LNCAP (cell line): ENCODE results near the gene MORN3.

Experiments
- TF ChIP-seq, protein P1 (sequence below): fragments of 450-650 bp; IDR thresholded peaks from 2 replicates; pipeline ENCODE4 v1.5.1; 2017; ENCODE audit warnings: mild to moderate bottlenecking

MORN3 gene

DNA sequence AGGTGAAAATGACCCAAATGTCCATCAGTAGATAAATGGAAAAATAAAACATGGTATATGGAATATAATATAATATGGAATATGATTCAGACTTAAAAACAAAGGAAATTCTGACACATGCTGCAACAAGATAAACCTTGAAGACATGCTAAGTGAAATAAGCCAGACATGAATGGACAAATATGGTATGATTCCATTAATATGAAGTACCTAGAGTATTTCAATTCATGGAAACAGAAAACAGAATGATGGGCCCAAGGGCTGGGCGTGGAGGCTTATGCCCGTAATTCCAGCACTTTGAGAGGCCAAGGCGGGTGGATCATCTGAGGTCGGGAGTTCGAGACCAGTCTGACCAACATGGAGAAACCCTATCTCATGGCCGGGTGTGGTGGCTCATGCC lies 65.9 kb downstream of the MORN3 start:
- TF ChIP-seq, protein P1, sequence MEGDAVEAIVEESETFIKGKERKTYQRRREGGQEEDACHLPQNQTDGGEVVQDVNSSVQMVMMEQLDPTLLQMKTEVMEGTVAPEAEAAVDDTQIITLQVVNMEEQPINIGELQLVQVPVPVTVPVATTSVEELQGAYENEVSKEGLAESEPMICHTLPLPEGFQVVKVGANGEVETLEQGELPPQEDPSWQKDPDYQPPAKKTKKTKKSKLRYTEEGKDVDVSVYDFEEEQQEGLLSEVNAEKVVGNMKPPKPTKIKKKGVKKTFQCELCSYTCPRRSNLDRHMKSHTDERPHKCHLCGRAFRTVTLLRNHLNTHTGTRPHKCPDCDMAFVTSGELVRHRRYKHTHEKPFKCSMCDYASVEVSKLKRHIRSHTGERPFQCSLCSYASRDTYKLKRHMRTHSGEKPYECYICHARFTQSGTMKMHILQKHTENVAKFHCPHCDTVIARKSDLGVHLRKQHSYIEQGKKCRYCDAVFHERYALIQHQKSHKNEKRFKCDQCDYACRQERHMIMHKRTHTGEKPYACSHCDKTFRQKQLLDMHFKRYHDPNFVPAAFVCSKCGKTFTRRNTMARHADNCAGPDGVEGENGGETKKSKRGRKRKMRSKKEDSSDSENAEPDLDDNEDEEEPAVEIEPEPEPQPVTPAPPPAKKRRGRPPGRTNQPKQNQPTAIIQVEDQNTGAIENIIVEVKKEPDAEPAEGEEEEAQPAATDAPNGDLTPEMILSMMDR, result no peak

DNA sequence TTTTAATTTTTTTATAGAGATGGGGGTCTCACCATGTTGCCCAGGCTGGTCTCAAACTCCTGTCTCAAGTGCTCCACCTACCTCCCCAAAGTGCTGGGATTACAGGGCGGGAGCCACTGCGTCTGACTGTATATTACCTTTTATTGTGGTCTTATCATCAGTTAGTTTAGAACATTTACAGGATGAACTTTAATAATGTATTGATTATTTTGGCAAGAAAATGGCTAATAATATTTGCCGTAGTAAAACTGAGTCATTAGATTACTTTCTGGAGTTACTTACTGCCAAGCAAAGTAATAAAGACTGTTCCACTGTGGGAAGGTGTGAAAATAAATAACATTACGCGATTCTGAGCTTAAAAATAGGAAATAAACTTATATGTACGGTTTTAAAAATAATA lies 66.7 kb downstream of the MORN3 start:
- TF ChIP-seq, protein P1, result no peak; the same call in 1 of the 2 replicates

DNA sequence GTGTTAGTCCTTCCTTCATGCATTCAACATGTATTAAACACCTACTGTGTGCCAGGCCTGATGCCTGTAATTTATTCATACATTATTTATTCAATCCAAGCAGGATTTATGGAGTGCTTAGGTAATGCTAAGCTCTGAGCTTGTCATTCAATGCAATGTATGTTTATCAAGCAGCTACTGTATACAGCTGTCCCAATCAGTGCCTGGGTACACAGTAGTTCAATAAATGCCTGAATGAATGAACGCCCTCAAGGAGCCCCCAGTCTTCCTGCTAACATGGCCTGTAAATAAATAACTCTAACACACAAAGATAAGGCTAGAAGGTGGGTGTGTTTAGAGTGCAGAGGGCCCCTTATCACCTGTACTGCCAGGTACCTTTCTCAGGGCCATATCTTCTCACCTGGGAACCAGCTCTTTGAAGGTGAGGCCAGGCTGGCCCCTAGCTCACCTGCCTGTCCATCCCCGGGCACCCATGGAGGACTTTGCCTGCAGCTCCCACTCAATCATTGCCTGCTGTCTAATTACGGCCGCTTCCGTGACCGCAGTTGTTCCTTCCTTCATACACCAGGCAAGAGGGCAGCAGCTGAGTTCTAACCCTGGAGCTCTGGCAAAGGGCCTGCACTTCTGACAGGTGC lies 68.6 kb downstream of the MORN3 start:
- TF ChIP-seq, protein P1, result no peak
